Uterus (tissue), 2 donors: Measurements from ENCODE around the gene UBR4.

Experiments
- CTCF ChIP-seq, 4 experiments: fragments of 200-600 bp in 2 of 4; fragments of 450-650 bp in 2 of 4; sonication (generic) in 2 of 4; IDR thresholded peaks; one replicate each; pipeline ENCODE4 v1.5.1; 2016 to 2019; ENCODE audit warnings: antibody characterized with exemption in 4 of 4, mild to moderate bottlenecking in 2 of 4, moderate library complexity in 1 of 4
- POLR2A ChIP-seq, 2 donors: fragments of 450-650 bp; IDR thresholded peaks; one replicate each; pipeline ENCODE4 v1.6.1; 2016; ENCODE audit warnings: antibody characterized with exemption in 2 of 2, mild to moderate bottlenecking in 1 of 2, moderate library complexity in 1 of 2

GRCh38 chr1:19199969-19200604 lies 10.0 kb downstream of the UBR4 start:
- TF ChIP-seq CTCF (IDR thresholded peaks at IDR 0.05): no peak
- no peak for TF ChIP-seq POLR2A (IDR thresholded peaks at IDR 0.05)
